Naive thymus-derived CD8-positive, alpha-beta T cell (primary cell): ENCODE data around the gene CTSD. TPM values are rescaled to one million over a fixed set of nuclear protein-coding genes. Genes with fewer than 3 reads are reported as not detected.
A peak's percentile ranks its signal among the peaks of the same experiment; 100 is the strongest.

Experiments used
- ATAC-seq, 2 donors: fragments of 150-1000 bp; cut with Tn5 transposase in 1 of 2; sonication (Bioruptor Pico), chemical (Tn5 transposase) in 1 of 2; 1 replicate in 1 of 2; 2 replicates in 1 of 2; pipeline ENCODE4 v1.10.0; 2021; ENCODE audit warnings: mild to moderate bottlenecking in 2 of 2, moderate library complexity in 2 of 2
- POLR2A ChIA-PET: fragments of 350-600 bp; sonication (Branson Sonifier 250); formaldehyde crosslinking; loops from one replicate; lab custom pipeline; 2021; ENCODE audit warnings: antibody characterized with exemption; lab: Charles Lee
- DNase-seq, 10 donors: peaks; one replicate each; pipeline versions ENCODE4 v3.0.0 to v3.0.0-alpha.2; 2020 to 2022
- H3K27ac Mint-ChIP-seq, 10 donors: one replicate each; pipeline ENCODE4 v1.8.0; 2020 to 2022; ENCODE audit warnings: mild to moderate bottlenecking in 10 of 10, mixed read lengths in 10 of 10, moderate library complexity in 4 of 10, inconsistent platforms in 1 of 10
- H3K27me3 Mint-ChIP-seq, 5 donors: one replicate each; pipeline ENCODE4 v1.8.0; 2021 to 2022; ENCODE audit warnings: mixed read lengths in 5 of 5
- H3K36me3 Mint-ChIP-seq, 3 donors: one replicate each; pipeline ENCODE4 v1.8.0; 2020 to 2022; ENCODE audit warnings: mixed read lengths in 3 of 3, mild to moderate bottlenecking in 2 of 3, inconsistent platforms in 1 of 3
- H3K4me1 Mint-ChIP-seq, 4 donors: one replicate each; pipeline ENCODE4 v1.8.0; 2021 to 2022; ENCODE audit warnings: mixed read lengths in 4 of 4
- H3K4me3 Mint-ChIP-seq, 10 donors: one replicate each; pipeline ENCODE4 v1.8.0; 2020 to 2022; ENCODE audit warnings: mild to moderate bottlenecking in 10 of 10, mixed read lengths in 10 of 10, moderate library complexity in 6 of 10, inconsistent platforms in 1 of 10
- H3K9me3 Mint-ChIP-seq, 9 donors: one replicate each; pipeline ENCODE4 v1.8.0; 2020 to 2022; ENCODE audit warnings: mixed read lengths in 9 of 9, mild to moderate bottlenecking in 3 of 9, inconsistent platforms in 1 of 9, moderate library complexity in 1 of 9
- polyA plus RNA-seq, 3 donors: library from polyadenylated mRNA; unstranded; fragments of 300-500 nt; fragmentation: Illumina TruSeq; gene quantifications; one replicate each; pipeline ENCODE4 v1.2.3, GENCODE V29; 2021
- total RNA-seq, 8 experiments: library from RNA in 2 of 8; stranded (reverse) in 2 of 8; gene quantifications; one replicate each; pipeline ENCODE4 v1.2.3 and lab custom pipeline; 2021 to 2026

CTSD gene
- total and polyA plus RNA-seq, 5 experiments from 2014 or later: 134 to 203 (median 163) TPM

- no peak for ATAC-seq
- Mint-ChIP-seq H3K9me3 (no peaks in the 10 kb centered on the region), H3K27ac (peak overlapping the region in 2 of 10 donors; percentile 34 to 59), H3K4me3 (peak overlapping the region in 1 of 10 donors; percentile 43), H3K4me1 (peaks cover 23 to 69% (median 52%) of the 10 kb centered on the region in 4 donors), H3K27me3 (peaks cover 7 to 18% (median 13%) of the 10 kb centered on the region in 5 donors), H3K36me3 (peaks cover 0 to 29% (median 10%) of the 10 kb centered on the region in 3 donors)
- DNase-seq: peak in 1 of 10 donors; percentile 45
- POLR2A ChIA-PET: interaction anchor here (1.3 to 5.6 kb wide), 2 partner anchors 11 to 18 kb away, joined by 3 to 31 read pairs; partner anchors contain the start of gene CTSD
Measured at GRCh38 chr11:1751531-1751921, 12.2 kb downstream of the CTSD start.

GRCh38 chr11:1750840-1751530 is 12.7 kb downstream of the CTSD start:
- no peaks in the 10 kb centered on the region for H3K9me3 Mint-ChIP-seq
- POLR2A ChIA-PET: interaction anchor here (1.3 to 5.6 kb wide), 2 partner anchors 12 to 17 kb away, joined by 3 to 31 read pairs; partner anchors contain the start of gene CTSD
- no peak for ATAC-seq
- H3K27ac Mint-ChIP-seq: peak overlapping the region in 1 of 10 donors; percentile 59
- peak in 1 of 10 donors; percentile 52 for DNase-seq
- peaks cover 23 to 66% (median 51%) of the 10 kb centered on the region in 4 donors for H3K4me1 Mint-ChIP-seq
- H3K27me3 Mint-ChIP-seq: peaks cover 7 to 18% (median 13%) of the 10 kb centered on the region in 5 donors
- peak overlapping the region in 1 of 10 donors; percentile 78 for H3K4me3 Mint-ChIP-seq
- peaks cover 0 to 29% (median 7%) of the 10 kb centered on the region in 3 donors for H3K36me3 Mint-ChIP-seq

- Mint-ChIP-seq H3K27me3 (peaks cover 7 to 18% (median 13%) of the 10 kb centered on the region in 5 donors), H3K36me3 (peaks cover 0 to 24% (median 3%) of the 10 kb centered on the region in 3 donors), H3K4me3 (peak within 1 kb of the TSS; percentile 32 to 80 (median 69)), H3K9me3 (no peaks in the 10 kb centered on the region), H3K27ac (peak within 1 kb of the TSS in 6 of 10 donors; percentile 20 to 72 (median 58)), H3K4me1 (peaks cover 19 to 62% (median 46%) of the 10 kb centered on the region in 4 donors)
- ATAC-seq: no peak
- POLR2A ChIA-PET: interaction anchor here (1.3 to 5.6 kb wide), 3 partner anchors 12 to 17 kb away, joined by 3 to 31 read pairs (median 3); partner anchors contain the start of gene CTSD
- DNase-seq: peak in 1 of 10 donors; percentile 62
Measured at GRCh38 chr11:1750481-1750839, 13.3 kb downstream of the CTSD start, which contains the start of gene IFITM10. IFITM10 (minus strand) TSS chr11:1750595; CDS start chr11:1750442, 153 bp downstream.

GRCh38 chr11:1749395-1750351 is 14.1 kb downstream of the CTSD start:
- Mint-ChIP-seq H3K4me3 (peak overlapping the region; percentile 26 to 80 (median 69)), H3K9me3 (no peaks in the 10 kb centered on the region), H3K27me3 (peaks cover 7 to 18% (median 13%) of the 10 kb centered on the region in 5 donors), H3K36me3 (peaks cover 0 to 20% (median under 1%) of the 10 kb centered on the region in 3 donors), H3K27ac (peak overlapping the region in 6 of 10 donors; percentile 20 to 72 (median 58)), H3K4me1 (peaks cover 17 to 55% (median 39%) of the 10 kb centered on the region in 4 donors)
- DNase-seq (peak in 1 of 10 donors; percentile 61), ATAC-seq (no peak)
- POLR2A ChIA-PET: interaction anchor here (1.4 to 5.6 kb wide), 3 partner anchors 8 to 13 kb away, joined by 3 to 31 read pairs (median 4); partner anchors contain the start of gene CTSD

GRCh38 chr11:1748636-1749394 is 14.9 kb downstream of the CTSD start:
- H3K27me3 Mint-ChIP-seq: peaks cover 7 to 18% (median 13%) of the 10 kb centered on the region in 5 donors
- H3K36me3 Mint-ChIP-seq: peaks cover 0 to 15% (median 0%) of the 10 kb centered on the region in 3 donors
- H3K4me3 Mint-ChIP-seq: peak overlapping the region in 9 of 10 donors; percentile 29 to 79 (median 62)
- no peaks in the 10 kb centered on the region for H3K9me3 Mint-ChIP-seq
- ATAC-seq (peak; percentile 40 to 49), DNase-seq (peak in 1 of 10 donors; percentile 55)
- POLR2A ChIA-PET: interaction anchor here (0.5 to 5.6 kb wide), 4 partner anchors 9 to 621 kb away, joined by 3 to 31 read pairs (median 4); partner anchors contain the start of gene CTSD
- H3K4me1 Mint-ChIP-seq: peaks cover 17 to 49% (median 36%) of the 10 kb centered on the region in 4 donors
- H3K27ac Mint-ChIP-seq: no peak overlapping the region

- ATAC-seq (peak in 1 of 2 donors; percentile 15), DNase-seq (peak in 1 of 10 donors; percentile 58)
- H3K27ac Mint-ChIP-seq: peak overlapping the region in 2 of 10 donors; percentile 29 to 82
- H3K4me3 Mint-ChIP-seq: peak overlapping the region in 5 of 10 donors; percentile 43 to 79 (median 74)
- no peaks in the 10 kb centered on the region for H3K9me3 Mint-ChIP-seq
- H3K36me3 Mint-ChIP-seq: peaks cover 0 to 11% (median 0%) of the 10 kb centered on the region in 3 donors
- peaks cover 7 to 18% (median 13%) of the 10 kb centered on the region in 5 donors for H3K27me3 Mint-ChIP-seq
- H3K4me1 Mint-ChIP-seq: peaks cover 16 to 42% (median 30%) of the 10 kb centered on the region in 4 donors
- POLR2A ChIA-PET: interaction anchor here (0.5 to 1.7 kb wide), 2 partner anchors 10 to 620 kb away, joined by 3 to 4 read pairs; no protein-coding TSS in a partner anchor
Measured at GRCh38 chr11:1747753-1748635, 15.7 kb downstream of the CTSD start.

- Mint-ChIP-seq H3K4me3 (peak overlapping the region in 5 of 10 donors; percentile 30 to 57 (median 51)), H3K36me3 (peaks cover 0 to 8% (median 0%) of the 10 kb centered on the region in 3 donors), H3K27ac (peak overlapping the region in 1 of 10 donors; percentile 82), H3K27me3 (peaks cover 7 to 18% (median 13%) of the 10 kb centered on the region in 5 donors), H3K4me1 (peaks cover 16 to 34% (median 25%) of the 10 kb centered on the region in 4 donors), H3K9me3 (no peaks in the 10 kb centered on the region)
- POLR2A ChIA-PET: interaction anchor here (1.0 kb wide), 1 partner anchor 9 kb away, joined by 5 read pairs; no protein-coding TSS in a partner anchor
- peak in 1 of 10 donors; percentile 22 for DNase-seq
- no peak for ATAC-seq
Measured at GRCh38 chr11:1746956-1747752, 16.6 kb downstream of the CTSD start.

GRCh38 chr11:1746511-1746931 is 17.2 kb downstream of the CTSD start:
- H3K9me3 Mint-ChIP-seq: no peaks in the 10 kb centered on the region
- POLR2A ChIA-PET: interaction anchor here (1.0 kb wide), 1 partner anchor 9 kb away, joined by 5 read pairs; no protein-coding TSS in a partner anchor
- peaks cover 0 to 4% (median 0%) of the 10 kb centered on the region in 3 donors for H3K36me3 Mint-ChIP-seq
- ATAC-seq (no peak), DNase-seq (peak in 1 of 10 donors; percentile 59)
- H3K4me1 Mint-ChIP-seq: peaks cover 16 to 29% (median 22%) of the 10 kb centered on the region in 4 donors
- H3K27me3 Mint-ChIP-seq: peaks cover 7 to 18% (median 13%) of the 10 kb centered on the region in 5 donors
- H3K27ac Mint-ChIP-seq: no peak overlapping the region
- H3K4me3 Mint-ChIP-seq: peak overlapping the region in 3 of 10 donors; percentile 24 to 44 (median 33)

GRCh38 chr11:1745701-1746320 is 17.9 kb downstream of the CTSD start:
- POLR2A ChIA-PET: no interaction called here
- Mint-ChIP-seq H3K9me3 (no peaks in the 10 kb centered on the region), H3K27ac (peak overlapping the region in 3 of 10 donors; percentile 13 to 69 (median 34)), H3K4me1 (peaks cover 16 to 29% (median 21%) of the 10 kb centered on the region in 4 donors), H3K36me3 (peaks cover 0 to 4% (median 0%) of the 10 kb centered on the region in 3 donors), H3K4me3 (peak overlapping the region in 2 of 10 donors; percentile 24 to 42), H3K27me3 (peaks cover 7 to 17% (median 13%) of the 10 kb centered on the region in 5 donors)
- no peak for ATAC-seq
- DNase-seq: peak in 1 of 10 donors; percentile 18
